Fibroblast of pulmonary artery (primary cell): ENCODE measurements around the gene ECT2.
A peak's percentile ranks its signal among the peaks of the same experiment; 100 is the strongest.
"Not testable (repeated sequence)": the region's sequence is repeated elsewhere in the genome, so short reads cannot be mapped to it uniquely, and the experiment has no call there.

ENCODE experiments used
- DNase-seq: peaks from one replicate; pipeline ENCODE4 v3.0.0-alpha.2; 2010; ENCODE audit warnings: low read depth
- H3K4me3 ChIP-seq: replicated peaks from 2 replicates; pipeline ENCODE4 v1.5.1; 2011; ENCODE audit warnings: low read depth, mild to moderate bottlenecking, control low read depth, low read length, moderate library complexity
- CTCF ChIP-seq: IDR thresholded peaks from 2 replicates; pipeline ENCODE4 v1.5.1; 2011; ENCODE audit warnings: mild to moderate bottlenecking, control low read depth, low read length, inconsistent platforms; ENCODE audit errors: missing control alignments

Gene ECT2

DNA sequence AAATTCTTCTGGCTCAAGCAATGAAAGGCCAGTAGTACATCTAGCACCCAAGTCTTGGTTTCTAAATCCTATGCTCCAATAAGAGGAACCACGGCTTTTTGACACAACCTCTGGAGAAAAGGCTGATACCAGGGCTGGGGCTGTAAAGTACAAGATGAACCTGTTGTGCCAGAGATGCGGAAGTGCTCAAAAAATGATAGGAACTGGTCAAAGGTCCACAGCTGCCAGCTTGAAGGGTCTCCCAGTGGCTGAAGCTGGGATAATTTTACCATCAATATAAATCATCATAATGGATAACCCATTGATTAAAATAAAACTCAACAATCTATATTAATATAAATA, 39.1 kb upstream of the ECT2 start:
- no peak for DNase-seq
- no peak for TF ChIP-seq CTCF
- peak overlapping the region; percentile 80 for H3K4me3 ChIP-seq

GRCh38 chr3:172713316-172713715, 37.2 kb upstream of the ECT2 start:
- no peak for DNase-seq
- H3K4me3 ChIP-seq: no peak overlapping the region
- no peak for TF ChIP-seq CTCF

- DNase-seq: no peak
- H3K4me3 ChIP-seq: no peak overlapping the region
- TF ChIP-seq CTCF: no peak
Observed at GRCh38 chr3:172716476-172716875, 34.0 kb upstream of the ECT2 start.

DNA sequence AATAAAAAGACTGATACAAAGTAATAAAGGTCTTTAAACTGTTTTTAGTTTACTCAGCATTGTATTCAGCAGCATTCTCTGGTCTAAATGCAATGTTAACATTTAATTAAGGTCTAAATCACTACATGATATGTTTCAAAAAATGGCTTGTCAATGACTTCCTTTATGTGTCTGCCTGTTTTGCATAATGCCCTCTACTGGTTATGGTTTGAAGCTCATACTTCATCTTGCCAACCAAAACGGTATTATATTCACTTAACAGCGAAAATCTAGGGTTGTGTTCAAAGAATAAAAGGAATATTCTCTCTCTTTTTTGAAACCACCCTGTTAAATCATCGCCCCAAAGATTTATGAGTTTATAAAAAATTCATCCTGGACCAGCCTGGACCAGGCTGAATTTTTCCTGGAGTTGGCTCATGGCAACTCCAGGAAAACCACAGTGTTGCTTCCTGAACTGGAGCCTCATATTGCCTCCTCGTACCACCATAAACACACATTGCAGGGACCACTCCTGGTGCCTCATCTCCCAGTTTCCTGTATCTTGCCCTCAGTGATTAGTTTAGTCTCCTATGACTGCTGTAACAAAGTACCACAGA, 32.9 kb upstream of the ECT2 start:
- TF ChIP-seq CTCF: peak; percentile 51
- DNase-seq: peak; percentile 27

GRCh38 chr3:172722536-172723040, 27.9 kb upstream of the ECT2 start:
- not testable (repeated sequence) for DNase-seq, H3K4me3 ChIP-seq

More for the DNA sequence above, 32.9 kb upstream of the ECT2 start:
- no peak overlapping the region for H3K4me3 ChIP-seq

DNA sequence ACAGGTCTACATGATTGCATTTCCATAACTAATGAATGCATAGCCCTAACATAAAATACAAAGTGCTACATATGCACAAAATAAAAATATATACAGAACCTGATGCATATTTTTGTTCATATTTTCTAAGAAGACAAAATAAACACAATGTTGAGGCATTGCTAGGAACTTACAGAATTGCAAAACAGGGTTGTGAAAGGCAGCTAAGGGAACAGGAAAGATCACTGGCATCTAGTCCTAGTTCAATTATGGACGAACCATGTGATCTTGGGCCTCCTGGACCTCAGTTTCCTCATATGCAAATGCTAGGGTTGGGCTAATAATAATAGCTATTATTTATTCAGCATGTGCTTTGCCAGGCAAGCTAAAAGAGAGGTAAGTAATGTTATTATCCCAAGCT, 24.1 kb upstream of the ECT2 start:
- TF ChIP-seq CTCF: no peak
- peak; percentile 7 for DNase-seq
- H3K4me3 ChIP-seq: no peak overlapping the region

DNA sequence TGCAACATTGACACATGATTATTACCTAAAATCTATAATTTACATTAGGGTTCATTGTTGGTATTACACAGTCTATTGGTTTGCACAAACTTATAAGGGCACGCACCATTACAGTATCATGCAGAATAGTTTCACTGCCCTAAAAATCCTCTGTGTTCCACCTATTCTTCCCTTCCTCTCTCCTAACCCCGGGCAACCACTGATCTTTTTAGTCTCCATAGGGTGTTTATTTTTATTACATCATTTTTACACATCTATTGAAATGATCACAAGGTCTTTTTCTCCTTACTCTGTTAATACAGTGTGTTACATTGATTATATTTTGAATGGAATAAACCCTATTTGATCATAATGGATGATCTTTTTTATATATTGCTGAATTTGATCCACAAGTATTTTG, 15.5 kb upstream of the ECT2 start:
- no peak for TF ChIP-seq CTCF
- no peak for DNase-seq
- no peak overlapping the region for H3K4me3 ChIP-seq
